ENCODE data around the gene DKKL1. TPM values are rescaled to one million over a fixed set of nuclear protein-coding genes. Genes with fewer than 3 reads are reported as not detected.

Gene DKKL1
- total and polyA plus RNA-seq, 2 of the 4 experiments (the other 2 are of a cell fraction), result 0.67 TPM; not detected in 1

DNA sequence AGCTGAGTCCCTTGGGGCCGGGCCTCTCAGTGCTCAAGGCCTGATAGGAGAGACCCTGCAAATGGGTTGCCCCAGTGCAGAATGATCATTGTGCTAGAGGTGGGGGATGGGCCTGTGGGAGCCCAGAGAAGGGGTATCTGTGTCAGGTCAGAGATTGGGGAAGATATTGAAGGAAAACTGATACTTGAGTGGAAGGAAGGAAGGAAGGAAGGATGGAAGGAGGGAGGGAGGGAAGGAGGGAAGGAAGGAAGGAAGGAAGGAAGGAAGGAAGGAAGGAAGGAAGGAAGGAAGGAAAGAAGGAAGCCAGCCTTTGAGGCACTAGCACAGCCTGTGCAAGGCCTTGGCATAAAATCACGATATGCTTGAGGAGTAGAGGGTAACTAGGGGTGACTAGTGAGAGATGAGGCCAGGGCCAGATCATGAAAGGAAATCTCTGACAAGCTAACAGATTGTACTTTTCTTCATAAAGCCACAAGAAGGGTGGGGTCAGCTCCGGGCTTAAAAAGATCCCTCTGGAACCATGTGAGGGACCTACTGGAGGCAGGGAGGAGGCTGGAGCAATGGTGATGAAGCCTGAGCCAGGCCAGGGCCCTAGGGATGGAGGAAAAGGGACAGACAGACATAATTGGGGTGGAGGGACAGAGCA lies 48.1 kb downstream of the DKKL1 start:
- Histone ChIP-seq H3K27me3 (ENCODE audit: control insufficient read depth, insufficient read depth, low read length) (peaks cover 58% of the 10 kb centered on the region), H3K9me3 (ENCODE audit: control insufficient read depth, insufficient read depth, low read length) (no peaks in the 10 kb centered on the region), H3K23ac (ENCODE audit: low read depth, low read length) (no peak overlapping the region), H2AK9ac (replicated peaks; ENCODE audit: low read depth, low read length, poor library complexity) (no peak overlapping the region), H2BK20ac (ENCODE audit: low read depth, low read length) (no peak overlapping the region), H3K9ac (ENCODE audit: low read depth, low read length) (no peak overlapping the region), H3K36me3 (ENCODE audit: control insufficient read depth, insufficient read depth, low read length) (no peaks in the 10 kb centered on the region), H3K4me3 (ENCODE audit: insufficient read depth, low read depth, low read length) (no peak overlapping the region), H3K14ac (replicated peaks; ENCODE audit: low read depth, low read length) (no peak overlapping the region), H2AFZ (replicated peaks; ENCODE audit: low read length, poor library complexity) (no peak overlapping the region), H4K91ac (ENCODE audit: insufficient read depth, low read depth, low read length) (no peak overlapping the region), H3K9me1 (ENCODE audit: insufficient read depth, low read length) (no peaks in the 10 kb centered on the region), H2BK15ac (ENCODE audit: low read depth, low read length) (no peak overlapping the region), H2BK5ac (ENCODE audit: low read depth, low read length, poor library complexity, severe bottlenecking) (no peak overlapping the region), H3K4ac (ENCODE audit: low read depth, low read length) (no peak overlapping the region), H3K4me2 (ENCODE audit: low read depth, low read length) (no peak overlapping the region), H2BK120ac (ENCODE audit: low read depth, low read length) (no peak overlapping the region), H3K56ac (ENCODE audit: extremely low read depth, insufficient read depth, low read length) (no peak overlapping the region), H4K20me1 (ENCODE audit: insufficient read depth, low read length) (no peaks in the 10 kb centered on the region), H3K4me1 (ENCODE audit: control insufficient read depth, insufficient read depth, low read length) (no peaks in the 10 kb centered on the region), H3K18ac (ENCODE audit: low read depth, low read length) (no peak overlapping the region), H2AK5ac (ENCODE audit: low read depth, low read length) (no peak overlapping the region), H3K79me1 (ENCODE audit: low read depth in 1 of 2, low read length in 2 of 2) (no peaks in the 10 kb centered on the region), H4K5ac (ENCODE audit: low read depth, low read length) (no peak overlapping the region), H4K8ac (ENCODE audit: low read depth in 2 of 2, low read length in 2 of 2) (no peak overlapping the region), H3K27ac (ENCODE audit: insufficient read depth, low read length) (no peak overlapping the region)
- in situ Hi-C loops (cut with MboI; ENCODE audit: low sequenced_read_pairs) (no loop called here), dilution Hi-C loops (cut with HindIII; ENCODE audit: low sequenced_read_pairs, unreplicated experiment) (no loop called here), intact Hi-C loops (cut with micrococcal nuclease) (no loop called here)
- POLR2A ChIA-PET (ENCODE audit: unreplicated experiment), result no interaction called here
- CTCF ChIA-PET, result no interaction called here
- DNase-seq (no peak), ATAC-seq (ENCODE audit: low read depth) (no peak)
- WGBS, 2 experiments (ENCODE audit: extremely low coverage in 2 of 2, insufficient read length in 1 of 2), result 46% methylated on average over 2 of the region's 3 CpGs; no CpG with 5 or more reads in 1 of the 2 experiments
- BruUV-seq (replicated peaks), result no TSS peak
- TF ChIP-seq, protein P1, sequence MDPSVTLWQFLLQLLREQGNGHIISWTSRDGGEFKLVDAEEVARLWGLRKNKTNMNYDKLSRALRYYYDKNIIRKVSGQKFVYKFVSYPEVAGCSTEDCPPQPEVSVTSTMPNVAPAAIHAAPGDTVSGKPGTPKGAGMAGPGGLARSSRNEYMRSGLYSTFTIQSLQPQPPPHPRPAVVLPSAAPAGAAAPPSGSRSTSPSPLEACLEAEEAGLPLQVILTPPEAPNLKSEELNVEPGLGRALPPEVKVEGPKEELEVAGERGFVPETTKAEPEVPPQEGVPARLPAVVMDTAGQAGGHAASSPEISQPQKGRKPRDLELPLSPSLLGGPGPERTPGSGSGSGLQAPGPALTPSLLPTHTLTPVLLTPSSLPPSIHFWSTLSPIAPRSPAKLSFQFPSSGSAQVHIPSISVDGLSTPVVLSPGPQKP (IDR thresholded peaks at IDR 0.05; ENCODE audit: borderline replicate concordance, low read depth, low read length), result no peak
- TF ChIP-seq, protein P2, sequence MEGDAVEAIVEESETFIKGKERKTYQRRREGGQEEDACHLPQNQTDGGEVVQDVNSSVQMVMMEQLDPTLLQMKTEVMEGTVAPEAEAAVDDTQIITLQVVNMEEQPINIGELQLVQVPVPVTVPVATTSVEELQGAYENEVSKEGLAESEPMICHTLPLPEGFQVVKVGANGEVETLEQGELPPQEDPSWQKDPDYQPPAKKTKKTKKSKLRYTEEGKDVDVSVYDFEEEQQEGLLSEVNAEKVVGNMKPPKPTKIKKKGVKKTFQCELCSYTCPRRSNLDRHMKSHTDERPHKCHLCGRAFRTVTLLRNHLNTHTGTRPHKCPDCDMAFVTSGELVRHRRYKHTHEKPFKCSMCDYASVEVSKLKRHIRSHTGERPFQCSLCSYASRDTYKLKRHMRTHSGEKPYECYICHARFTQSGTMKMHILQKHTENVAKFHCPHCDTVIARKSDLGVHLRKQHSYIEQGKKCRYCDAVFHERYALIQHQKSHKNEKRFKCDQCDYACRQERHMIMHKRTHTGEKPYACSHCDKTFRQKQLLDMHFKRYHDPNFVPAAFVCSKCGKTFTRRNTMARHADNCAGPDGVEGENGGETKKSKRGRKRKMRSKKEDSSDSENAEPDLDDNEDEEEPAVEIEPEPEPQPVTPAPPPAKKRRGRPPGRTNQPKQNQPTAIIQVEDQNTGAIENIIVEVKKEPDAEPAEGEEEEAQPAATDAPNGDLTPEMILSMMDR (conservative IDR thresholded peaks at IDR 0.05; ENCODE audit: low read depth, low read length), result no peak
- TF ChIP-seq FOS (IDR thresholded peaks at IDR 0.05; ENCODE audit: low read depth, low read length) (no peak), RFX5 (IDR thresholded peaks at IDR 0.05; ENCODE audit: low read depth, low read length) (no peak), SMC3 (IDR thresholded peaks at IDR 0.05; ENCODE audit: low read depth, low read length) (no peak), MAZ (IDR thresholded peaks at IDR 0.05; ENCODE audit: borderline replicate concordance, low read depth, low read length) (no peak), POLR2A (IDR thresholded peaks at IDR 0.05; ENCODE audit: low read depth, low read length) (no peak), RCOR1 (IDR thresholded peaks at IDR 0.05; ENCODE audit: insufficient replicate concordance, low read length) (no peak), NFE2L2 (IDR thresholded peaks at IDR 0.05; ENCODE audit: low read depth, low read length) (no peak), MAFK (IDR thresholded peaks at IDR 0.05; ENCODE audit: low read depth, low read length) (no peak), BHLHE40 (IDR thresholded peaks at IDR 0.05; ENCODE audit: low read depth, low read length) (no peak), MXI1 (IDR thresholded peaks at IDR 0.05; ENCODE audit: borderline replicate concordance, low read depth, low read length) (no peak), RAD21 (IDR thresholded peaks at IDR 0.05; ENCODE audit: low read length) (no peak), CHD1 (IDR thresholded peaks at IDR 0.05; ENCODE audit: low read depth, low read length) (no peak)
- TF ChIP-seq, protein P3, sequence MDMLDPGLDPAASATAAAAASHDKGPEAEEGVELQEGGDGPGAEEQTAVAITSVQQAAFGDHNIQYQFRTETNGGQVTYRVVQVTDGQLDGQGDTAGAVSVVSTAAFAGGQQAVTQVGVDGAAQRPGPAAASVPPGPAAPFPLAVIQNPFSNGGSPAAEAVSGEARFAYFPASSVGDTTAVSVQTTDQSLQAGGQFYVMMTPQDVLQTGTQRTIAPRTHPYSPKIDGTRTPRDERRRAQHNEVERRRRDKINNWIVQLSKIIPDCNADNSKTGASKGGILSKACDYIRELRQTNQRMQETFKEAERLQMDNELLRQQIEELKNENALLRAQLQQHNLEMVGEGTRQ (IDR thresholded peaks at IDR 0.05; ENCODE audit: low read depth, low read length), result no peak
